Measurements from ENCODE around the gene HOXA3.

Gene HOXA3

GRCh38 chr7:27131390-27131819, 21.0 kb downstream of the HOXA3 start:
- DNase-seq (ENCODE audit: low read depth in 1 of 2, low spot score in 1 of 2) = no peak

- DNase-seq (ENCODE audit: low read depth in 1 of 2, low spot score in 1 of 2) = peak; percentile 50 to 57
Measured at GRCh38 chr7:27130540-27131389, 21.6 kb downstream of the HOXA3 start, which contains the start of gene HOXA4. Gene HOXA4, minus strand, starts transcription at chr7:27130757. Its CDS starts 24 bp downstream, at chr7:27130733.

GRCh38 chr7:27129729-27130539, 22.4 kb downstream of the HOXA3 start:
- DNase-seq (ENCODE audit: low read depth in 1 of 2, low spot score in 1 of 2) = no peak

GRCh38 chr7:27128776-27129728, 23.3 kb downstream of the HOXA3 start:
- DNase-seq (ENCODE audit: low read depth in 1 of 2, low spot score in 1 of 2) = no peak

GRCh38 chr7:27128034-27128433, 24.3 kb downstream of the HOXA3 start:
- no peak for DNase-seq (ENCODE audit: low read depth in 1 of 2, low spot score in 1 of 2)

GRCh38 chr7:27126596-27127327, 25.6 kb downstream of the HOXA3 start:
- DNase-seq (ENCODE audit: low read depth in 1 of 2, low spot score in 1 of 2) = no peak

- DNase-seq (ENCODE audit: low read depth in 1 of 2, low spot score in 1 of 2) = no peak
Measured at GRCh38 chr7:27125986-27126394, 26.4 kb downstream of the HOXA3 start.

GRCh38 chr7:27124902-27125689, 27.3 kb downstream of the HOXA3 start:
- DNase-seq (ENCODE audit: low read depth in 1 of 2, low spot score in 1 of 2) = no peak

GRCh38 chr7:27124096-27124901, 28.1 kb downstream of the HOXA3 start:
- DNase-seq (ENCODE audit: low read depth in 1 of 2, low spot score in 1 of 2) = no peak

GRCh38 chr7:27123477-27124053, 28.8 kb downstream of the HOXA3 start:
- DNase-seq (ENCODE audit: low read depth in 1 of 2, low spot score in 1 of 2) = no peak

- DNase-seq (ENCODE audit: low read depth in 1 of 2, low spot score in 1 of 2) = no peak
Measured at GRCh38 chr7:27123007-27123476, 29.3 kb downstream of the HOXA3 start.

GRCh38 chr7:27122077-27122910, 30.1 kb downstream of the HOXA3 start:
- no peak for DNase-seq (ENCODE audit: low read depth in 1 of 2, low spot score in 1 of 2)

- no peak for DNase-seq (ENCODE audit: low read depth in 1 of 2, low spot score in 1 of 2)
Measured at GRCh38 chr7:27121684-27122076, 30.7 kb downstream of the HOXA3 start.

- DNase-seq (ENCODE audit: low read depth in 1 of 2, low spot score in 1 of 2) = no peak
Measured at GRCh38 chr7:27119412-27119911, 32.9 kb downstream of the HOXA3 start.

GRCh38 chr7:27118580-27118979, 33.8 kb downstream of the HOXA3 start:
- DNase-seq (ENCODE audit: low read depth in 1 of 2, low spot score in 1 of 2) = no peak

- no peak for DNase-seq (ENCODE audit: low read depth in 1 of 2, low spot score in 1 of 2)
Measured at GRCh38 chr7:27117887-27118491, 34.4 kb downstream of the HOXA3 start.

Measured in activated T-helper 1 cell treated with anti-CD3 and anti-CD28 coated beads, Interleukin-2, amount 50 U/mL, for 16 hours (primary cell).